T1000 (cell line): ENCODE results near the gene PHF11.
"Not testable (repeated sequence)": the region's sequence is repeated elsewhere in the genome, so short reads cannot be mapped to it uniquely, and the experiment has no call there.

Source experiments
- DNase-seq: peaks from one replicate; lab custom pipeline; 2025; ENCODE audit warnings: mixed read lengths; lab: John Stamatoyannopoulos, UW

PHF11 gene

GRCh38 chr13:49549289-49549688, 53.5 kb downstream of the PHF11 start:
- DNase-seq: no peak

- no peak for DNase-seq
Measured at GRCh38 chr13:49550942-49551644, 55.3 kb downstream of the PHF11 start.

GRCh38 chr13:49553888-49554287, 58.1 kb downstream of the PHF11 start:
- no peak for DNase-seq

- no peak for DNase-seq
Measured at GRCh38 chr13:49554387-49554786, 58.6 kb downstream of the PHF11 start.

GRCh38 chr13:49559006-49559405, 63.3 kb downstream of the PHF11 start:
- DNase-seq: no peak

GRCh38 chr13:49560270-49561061, 64.7 kb downstream of the PHF11 start:
- DNase-seq: no peak

GRCh38 chr13:49561062-49561410, 65.3 kb downstream of the PHF11 start:
- DNase-seq: no peak

GRCh38 chr13:49563516-49563915, 67.8 kb downstream of the PHF11 start:
- DNase-seq: no peak

- not testable (repeated sequence) for DNase-seq
Measured at GRCh38 chr13:49565461-49565860, 69.7 kb downstream of the PHF11 start.

- no peak for DNase-seq
Measured at GRCh38 chr13:49566461-49566860, 70.7 kb downstream of the PHF11 start.

- no peak for DNase-seq
Measured at GRCh38 chr13:49567491-49567890, 71.7 kb downstream of the PHF11 start.

- no peak for DNase-seq
Measured at GRCh38 chr13:49569993-49570689, 74.4 kb downstream of the PHF11 start.

GRCh38 chr13:49571299-49572240, 75.8 kb downstream of the PHF11 start:
- no peak for DNase-seq
